Kidney epithelial cell (primary cell): ENCODE measurements around the gene YY1. TPM values are rescaled to one million over a fixed set of nuclear protein-coding genes. Genes with fewer than 3 reads are reported as not detected.

ENCODE experiments used
- DNase-seq: peaks from one replicate; pipeline ENCODE4 v3.0.0-alpha.2; 2010; ENCODE audit warnings: low read depth
- H3K27me3 ChIP-seq: 2 replicates; pipeline ENCODE4 v1.6.0; 2011; ENCODE audit warnings: low read length; ENCODE audit not compliant: control insufficient read depth, insufficient read depth
- H3K36me3 ChIP-seq: 2 replicates; pipeline ENCODE4 v1.5.1; 2011; ENCODE audit warnings: low read length; ENCODE audit not compliant: control insufficient read depth, insufficient read depth
- H3K4me3 ChIP-seq: 2 replicates; pipeline ENCODE4 v1.5.1; 2011; ENCODE audit warnings: low read depth, mild to moderate bottlenecking, control low read depth, low read length
- total RNA-seq: library from RNA; depleted of rRNA; stranded (reverse); fragments of >200 nt; gene quantifications from 2 replicates; pipeline ENCODE4 v1.2.3, GENCODE V29; 2015
- TF ChIP-seq, protein P1 (sequence below): IDR thresholded peaks from 2 replicates; pipeline ENCODE4 v1.5.1; 2011; ENCODE audit warnings: mild to moderate bottlenecking, moderate library complexity, low read length, control low read depth, inconsistent platforms; ENCODE audit not compliant: insufficient read depth, poor library complexity, severe bottlenecking

YY1 gene
- total RNA-seq, 1 donor from 2014 or later, result 40.9 TPM

DNA sequence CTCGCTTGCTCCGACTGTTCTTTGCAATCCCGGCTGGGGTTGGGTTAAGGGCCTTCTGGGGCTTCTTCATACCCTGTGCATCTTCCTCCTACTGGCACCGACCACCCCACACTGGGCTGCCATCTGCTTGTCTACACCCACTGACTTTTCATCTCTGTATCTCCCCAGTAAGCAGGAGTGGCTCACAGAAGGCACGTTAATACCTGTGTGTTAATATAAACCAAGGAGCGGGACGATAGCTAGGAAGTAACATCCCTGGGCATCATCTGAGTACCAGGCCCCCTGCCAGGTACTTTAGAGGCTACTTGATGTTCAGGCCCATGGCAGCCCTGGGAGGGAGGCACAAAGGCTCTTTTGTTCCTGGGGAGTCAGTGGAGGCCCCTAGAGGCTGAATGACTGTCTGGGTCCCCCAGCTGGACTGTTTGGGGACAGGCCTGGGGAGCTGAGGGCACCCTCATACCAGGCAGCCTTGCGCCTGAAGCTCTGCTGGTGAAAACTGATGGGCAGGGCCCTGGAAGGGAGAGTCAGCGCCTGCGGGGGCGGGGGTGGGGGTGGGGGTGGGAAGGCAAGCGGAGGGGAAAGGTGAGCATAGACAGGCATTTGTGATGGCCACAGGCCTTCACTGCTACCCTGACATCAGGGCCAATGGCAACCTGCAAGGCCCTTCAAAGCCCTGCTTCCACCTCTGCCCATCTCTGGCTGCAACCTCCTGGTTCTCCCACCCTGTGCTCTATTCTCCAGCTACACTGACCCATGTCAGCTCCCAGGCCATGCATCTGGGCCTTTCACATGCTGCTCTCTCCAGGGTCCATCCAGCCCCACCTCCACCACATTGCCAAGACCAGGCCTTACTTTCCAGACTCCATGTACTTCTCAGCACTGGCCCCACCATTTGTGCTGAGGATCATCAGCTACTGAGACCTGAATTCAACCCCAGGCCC, 45.3 kb upstream of the YY1 start:
- Histone ChIP-seq H3K4me3 (peak overlapping the region; percentile 19), H3K27me3 (no peaks in the 10 kb centered on the region), H3K36me3 (no peaks in the 10 kb centered on the region)
- TF ChIP-seq, protein P1, sequence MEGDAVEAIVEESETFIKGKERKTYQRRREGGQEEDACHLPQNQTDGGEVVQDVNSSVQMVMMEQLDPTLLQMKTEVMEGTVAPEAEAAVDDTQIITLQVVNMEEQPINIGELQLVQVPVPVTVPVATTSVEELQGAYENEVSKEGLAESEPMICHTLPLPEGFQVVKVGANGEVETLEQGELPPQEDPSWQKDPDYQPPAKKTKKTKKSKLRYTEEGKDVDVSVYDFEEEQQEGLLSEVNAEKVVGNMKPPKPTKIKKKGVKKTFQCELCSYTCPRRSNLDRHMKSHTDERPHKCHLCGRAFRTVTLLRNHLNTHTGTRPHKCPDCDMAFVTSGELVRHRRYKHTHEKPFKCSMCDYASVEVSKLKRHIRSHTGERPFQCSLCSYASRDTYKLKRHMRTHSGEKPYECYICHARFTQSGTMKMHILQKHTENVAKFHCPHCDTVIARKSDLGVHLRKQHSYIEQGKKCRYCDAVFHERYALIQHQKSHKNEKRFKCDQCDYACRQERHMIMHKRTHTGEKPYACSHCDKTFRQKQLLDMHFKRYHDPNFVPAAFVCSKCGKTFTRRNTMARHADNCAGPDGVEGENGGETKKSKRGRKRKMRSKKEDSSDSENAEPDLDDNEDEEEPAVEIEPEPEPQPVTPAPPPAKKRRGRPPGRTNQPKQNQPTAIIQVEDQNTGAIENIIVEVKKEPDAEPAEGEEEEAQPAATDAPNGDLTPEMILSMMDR, result no peak
- DNase-seq, result no peak

DNA sequence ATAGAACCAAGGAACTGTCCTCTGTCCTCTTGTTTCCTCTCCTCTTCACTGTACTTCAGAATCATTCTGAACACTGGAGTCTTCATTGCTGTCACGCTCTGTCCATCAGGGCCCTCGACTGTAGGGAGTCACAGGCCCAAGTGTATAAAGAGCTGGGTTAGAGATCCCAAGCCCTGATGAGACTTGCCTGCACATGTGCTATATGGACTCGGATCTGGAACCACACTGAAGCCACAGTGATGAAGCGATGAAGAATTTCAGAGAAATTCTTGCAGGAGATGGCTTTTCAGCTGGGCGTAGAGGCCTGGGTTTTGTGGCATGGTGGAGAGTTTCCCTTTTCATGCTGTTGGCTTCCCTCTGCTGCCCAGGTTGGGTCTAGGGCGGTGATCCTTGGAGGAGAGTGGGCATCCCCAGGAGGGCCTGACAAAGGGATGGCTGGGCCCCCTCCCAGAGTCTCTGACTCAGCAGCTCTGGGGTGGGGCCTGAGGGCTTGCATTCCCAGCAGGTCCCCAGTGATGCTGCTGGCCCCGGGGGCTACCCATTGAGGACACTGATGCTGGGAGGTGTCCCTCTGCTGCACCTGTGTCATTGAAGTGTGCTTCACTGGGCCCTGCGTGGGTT, 39.6 kb upstream of the YY1 start:
- DNase-seq, result no peak
- TF ChIP-seq, protein P1, result no peak
- Histone ChIP-seq H3K36me3 (no peaks in the 10 kb centered on the region), H3K27me3 (no peaks in the 10 kb centered on the region), H3K4me3 (no peak overlapping the region)

DNA sequence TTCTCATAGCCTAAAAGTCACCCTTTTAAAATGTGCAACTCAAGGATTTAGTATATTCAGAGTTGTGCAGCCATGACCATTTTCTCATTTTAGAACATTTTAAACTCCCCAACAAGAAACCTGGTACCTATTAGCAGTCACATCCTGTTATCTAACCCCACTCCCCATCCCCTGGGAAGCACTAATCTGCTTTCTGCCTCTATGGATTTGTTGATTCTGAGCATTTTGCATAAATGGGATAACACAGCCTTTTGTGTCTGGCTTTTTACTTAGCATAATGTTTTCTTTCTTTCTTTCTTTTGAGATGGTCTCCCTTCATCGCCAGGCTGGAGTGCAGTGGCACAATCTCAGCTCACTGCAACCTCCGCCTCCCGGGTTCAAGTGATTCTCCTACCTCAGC, 38.6 kb upstream of the YY1 start:
- DNase-seq, result no peak
- TF ChIP-seq, protein P1, result no peak
- Histone ChIP-seq H3K27me3 (no peaks in the 10 kb centered on the region), H3K36me3 (no peaks in the 10 kb centered on the region), H3K4me3 (no peak overlapping the region)

DNA sequence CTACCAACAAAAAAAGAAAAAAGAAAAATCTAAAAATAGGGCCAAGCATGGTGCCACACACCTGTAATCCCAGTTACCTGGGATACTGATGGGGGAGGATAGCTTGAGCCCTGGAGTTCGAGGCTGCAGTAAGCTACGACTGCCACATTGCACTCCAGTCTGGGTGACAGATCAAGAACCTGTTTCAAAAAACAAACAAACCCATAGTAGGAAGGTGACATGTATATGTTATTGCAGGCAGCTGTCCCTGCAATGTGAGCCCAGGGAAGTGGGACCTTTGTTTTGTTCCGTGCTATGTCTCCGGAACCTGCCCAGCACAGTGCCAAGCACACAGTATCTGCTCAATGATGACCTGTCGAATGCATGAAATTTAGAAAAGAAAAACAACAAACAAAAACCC, 37.2 kb upstream of the YY1 start:
- H3K27me3 ChIP-seq, result no peaks in the 10 kb centered on the region
- no peak overlapping the region for H3K4me3 ChIP-seq
- no peak for DNase-seq
- TF ChIP-seq, protein P1, result no peak
- no peaks in the 10 kb centered on the region for H3K36me3 ChIP-seq

DNA sequence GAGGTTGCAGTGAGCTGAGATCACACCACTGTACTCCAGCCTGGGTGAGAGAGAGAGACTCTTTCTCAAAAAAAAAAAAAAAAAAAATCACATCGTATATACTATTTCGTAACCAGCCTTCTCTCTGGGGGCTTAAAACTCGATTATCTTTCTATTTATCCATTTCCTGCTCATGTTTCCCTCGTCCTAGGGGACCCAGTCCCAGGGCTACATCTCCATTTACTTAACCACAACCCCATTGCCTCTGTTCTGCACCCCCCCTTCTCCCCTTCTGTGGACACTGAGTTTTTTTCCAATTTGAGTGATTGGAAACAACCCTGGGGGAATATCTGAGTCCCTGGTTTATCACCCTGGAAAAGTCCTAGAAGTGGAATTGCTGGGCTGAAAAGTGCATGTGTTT, 36.2 kb upstream of the YY1 start:
- Histone ChIP-seq H3K4me3 (no peak overlapping the region), H3K27me3 (no peaks in the 10 kb centered on the region), H3K36me3 (no peaks in the 10 kb centered on the region)
- no peak for DNase-seq
- TF ChIP-seq, protein P1, result no peak
